ES-I3 (cell line): ENCODE data around the gene B9D1.
"Not testable (repeated sequence)": the region's sequence is repeated elsewhere in the genome, so short reads cannot be mapped to it uniquely, and the experiment has no call there.

Source experiments
- H3K36me3 ChIP-seq: 2 replicates; pipeline ENCODE4 v1.6.1; 2013; ENCODE audit warnings: mild to moderate bottlenecking, low read length, control low read depth, moderate library complexity; ENCODE audit not compliant: insufficient read depth
- H3K4me1 ChIP-seq: 2 replicates; pipeline ENCODE4 v1.6.1; 2013; ENCODE audit warnings: mild to moderate bottlenecking, control low read depth, low read length; ENCODE audit not compliant: insufficient read depth
- H3K9ac ChIP-seq: 2 replicates; pipeline ENCODE4 v1.6.1; 2013; ENCODE audit warnings: low read depth, mild to moderate bottlenecking, low read length, moderate library complexity
- H3K9me3 ChIP-seq: 2 replicates; pipeline ENCODE4 v1.6.1; 2013; ENCODE audit warnings: mild to moderate bottlenecking, low read length, moderate library complexity; ENCODE audit not compliant: control insufficient read depth, insufficient read depth

B9D1 gene

DNA sequence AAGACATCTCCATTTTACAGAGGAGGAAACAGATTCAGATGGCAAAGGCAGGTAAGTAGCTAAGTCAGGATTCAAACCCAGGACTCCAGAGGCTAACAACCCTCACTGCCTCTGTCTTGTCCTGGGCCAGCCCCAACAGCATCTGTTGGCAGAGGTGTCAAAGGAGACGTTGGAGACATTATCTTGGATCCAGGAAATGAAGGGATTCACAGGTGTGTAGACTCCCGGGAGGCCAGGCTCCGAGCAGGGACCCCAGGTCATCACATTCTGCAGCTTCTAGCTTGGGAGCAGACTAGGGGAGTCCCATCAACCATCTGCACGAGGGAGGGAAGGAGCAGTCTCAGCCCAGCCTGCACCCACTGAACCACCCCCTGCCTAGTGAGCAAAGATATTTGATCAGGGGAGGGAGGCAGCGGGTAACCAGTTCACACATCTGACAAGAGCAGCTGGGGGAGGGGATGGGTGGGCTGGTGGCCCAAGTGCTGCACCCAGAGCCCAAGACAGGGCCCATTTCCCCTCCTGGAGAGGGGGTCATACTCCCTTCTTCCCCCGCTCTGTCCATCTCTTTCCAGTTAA is 1.0 kb upstream of the B9D1 start:
- Histone ChIP-seq H3K9me3 (no peaks in the 10 kb centered on the region), H3K36me3 (no peaks in the 10 kb centered on the region), H3K4me1 (peaks cover 5% of the 10 kb centered on the region; the same call in 1 of the 2 replicates), H3K9ac (peak overlapping the region; percentile 80; the same call in 1 of the 2 replicates)

DNA sequence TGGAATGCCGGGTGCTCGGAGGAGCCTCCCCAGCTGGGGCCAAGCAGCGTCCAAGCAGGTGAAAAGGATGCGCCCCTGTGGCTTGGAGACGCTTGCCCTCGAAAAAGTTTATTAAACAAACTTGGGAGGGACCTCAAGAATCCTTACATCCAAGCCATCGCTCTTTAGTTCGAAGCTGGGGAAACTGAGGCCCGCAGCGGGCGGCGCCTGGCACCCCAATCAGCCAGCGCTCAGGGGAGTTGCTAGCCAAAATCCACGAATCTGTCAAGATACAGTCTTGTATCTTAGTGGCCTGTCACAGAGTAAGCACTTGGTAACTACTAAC is 553 bp upstream of the B9D1 start:
- H3K4me1 ChIP-seq, result peaks cover 5% of the 10 kb centered on the region; the same call in 1 of the 2 replicates
- no peaks in the 10 kb centered on the region for H3K36me3 ChIP-seq
- H3K9me3 ChIP-seq, result no peaks in the 10 kb centered on the region
- peak overlapping the region; percentile 80; the same call in 1 of the 2 replicates for H3K9ac ChIP-seq

DNA sequence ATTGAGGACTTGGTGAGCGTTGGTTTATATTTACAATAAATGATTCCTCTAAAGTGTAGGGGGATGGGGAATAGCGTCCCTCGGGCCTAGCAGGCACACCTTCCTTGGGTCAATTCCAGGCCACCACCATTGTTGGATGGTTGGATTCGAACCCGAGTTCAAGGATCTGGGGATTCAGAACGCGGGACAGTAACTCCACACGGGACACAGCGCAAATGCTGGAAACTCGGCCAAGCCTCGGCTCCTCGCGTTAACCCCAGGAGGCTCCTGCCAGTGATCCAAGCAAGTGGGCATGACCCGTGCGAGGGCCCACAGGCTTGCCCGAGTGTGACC is 613 bp downstream of the B9D1 start:
- Histone ChIP-seq H3K9me3 (no peaks in the 10 kb centered on the region), H3K9ac (peak overlapping the region; percentile 80; the same call in 1 of the 2 replicates), H3K36me3 (no peaks in the 10 kb centered on the region), H3K4me1 (peaks cover 5% of the 10 kb centered on the region; the same call in 1 of the 2 replicates)

DNA sequence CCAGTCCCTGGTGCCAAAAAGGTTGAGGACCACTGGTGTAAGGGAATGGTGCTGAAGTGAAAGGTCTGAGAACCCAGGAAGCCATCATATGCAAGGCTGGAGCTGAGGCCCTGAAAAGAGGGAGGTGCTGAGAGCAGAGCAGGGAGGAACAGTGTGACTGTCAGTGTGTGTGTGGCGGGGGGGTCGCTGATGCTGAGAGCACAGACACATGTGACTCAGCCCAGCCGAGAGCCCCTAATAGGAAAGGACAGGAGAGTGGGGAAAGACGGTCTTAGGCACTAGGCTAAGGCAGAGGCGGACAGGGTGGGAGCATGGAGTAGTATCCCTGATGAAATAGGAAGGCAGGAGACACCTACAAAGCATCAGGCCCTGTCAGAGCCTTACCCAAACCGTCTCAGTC is 1.2 kb downstream of the B9D1 start:
- Histone ChIP-seq H3K9me3 (no peaks in the 10 kb centered on the region), H3K4me1 (peaks cover 5% of the 10 kb centered on the region; the same call in 1 of the 2 replicates), H3K36me3 (no peaks in the 10 kb centered on the region), H3K9ac (no peak overlapping the region; the same call in 1 of the 2 replicates)

DNA sequence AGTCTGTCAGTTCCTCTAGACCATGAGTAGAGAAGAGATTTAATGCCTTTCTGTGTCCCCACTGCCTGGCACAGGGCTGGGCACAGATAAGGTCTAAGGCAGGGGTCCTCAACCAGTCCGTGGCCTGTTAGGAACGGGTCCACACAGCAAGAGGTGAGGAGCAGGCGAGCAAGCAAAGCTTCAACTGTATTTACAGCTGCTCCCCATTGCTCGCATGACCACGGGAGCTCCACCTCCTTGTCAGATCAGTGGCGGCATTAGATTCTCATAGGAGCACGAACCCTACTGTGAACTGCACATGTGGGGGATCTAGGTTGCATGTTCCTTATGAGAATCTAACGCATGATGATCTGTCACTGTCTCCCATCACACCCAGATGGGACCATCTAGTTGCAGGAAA is 1.8 kb downstream of the B9D1 start:
- Histone ChIP-seq H3K9me3 (no peaks in the 10 kb centered on the region), H3K4me1 (peaks cover 5% of the 10 kb centered on the region; the same call in 1 of the 2 replicates), H3K36me3 (no peaks in the 10 kb centered on the region), H3K9ac (no peak overlapping the region)

DNA sequence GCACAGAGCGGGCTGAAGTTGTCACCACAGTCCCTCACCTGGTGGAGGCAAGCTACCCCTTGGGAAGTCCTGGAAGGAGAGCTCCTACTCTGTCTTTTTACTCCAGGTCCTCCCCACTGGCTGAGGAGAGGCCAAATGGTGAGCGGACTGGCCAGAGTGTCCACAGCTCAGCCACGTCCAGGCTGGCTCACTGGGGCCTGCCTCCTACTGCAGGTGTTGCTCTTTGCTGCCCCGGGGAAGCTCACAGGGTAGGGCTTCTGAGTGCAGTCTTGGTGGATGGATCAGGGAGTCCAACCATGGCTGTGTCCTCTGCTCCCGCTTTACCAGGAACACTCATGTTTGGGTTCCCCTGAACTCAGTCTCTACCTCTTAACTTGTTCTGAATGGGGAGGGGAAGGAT is 2.7 kb downstream of the B9D1 start:
- Histone ChIP-seq H3K36me3 (no peaks in the 10 kb centered on the region), H3K9me3 (no peaks in the 10 kb centered on the region), H3K9ac (no peak overlapping the region), H3K4me1 (peaks cover 5% of the 10 kb centered on the region; the same call in 1 of the 2 replicates)

DNA sequence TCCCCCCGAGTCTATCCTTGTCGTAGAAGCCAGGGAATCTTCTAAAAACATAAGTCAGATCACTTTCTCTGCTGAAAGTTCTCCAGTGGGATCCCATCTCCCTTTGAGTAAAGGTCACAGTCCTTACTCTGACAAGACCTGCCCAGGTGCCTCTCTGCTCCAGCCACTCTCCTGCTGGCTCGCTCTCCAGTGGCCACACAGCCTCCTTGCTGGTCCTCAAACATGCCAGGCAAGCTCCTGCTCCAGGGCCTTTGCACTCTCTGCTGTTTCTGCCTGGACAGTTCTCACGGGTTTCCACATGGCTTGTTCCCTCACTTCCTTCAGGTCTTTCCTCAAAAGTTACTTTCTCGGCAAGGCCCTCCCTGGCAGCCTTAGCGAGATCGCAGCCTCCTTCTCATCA is 3.4 kb downstream of the B9D1 start:
- no peaks in the 10 kb centered on the region for H3K9me3 ChIP-seq
- H3K36me3 ChIP-seq, result no peaks in the 10 kb centered on the region
- peaks cover 5% of the 10 kb centered on the region; the same call in 1 of the 2 replicates for H3K4me1 ChIP-seq
- H3K9ac ChIP-seq, result no peak overlapping the region

DNA sequence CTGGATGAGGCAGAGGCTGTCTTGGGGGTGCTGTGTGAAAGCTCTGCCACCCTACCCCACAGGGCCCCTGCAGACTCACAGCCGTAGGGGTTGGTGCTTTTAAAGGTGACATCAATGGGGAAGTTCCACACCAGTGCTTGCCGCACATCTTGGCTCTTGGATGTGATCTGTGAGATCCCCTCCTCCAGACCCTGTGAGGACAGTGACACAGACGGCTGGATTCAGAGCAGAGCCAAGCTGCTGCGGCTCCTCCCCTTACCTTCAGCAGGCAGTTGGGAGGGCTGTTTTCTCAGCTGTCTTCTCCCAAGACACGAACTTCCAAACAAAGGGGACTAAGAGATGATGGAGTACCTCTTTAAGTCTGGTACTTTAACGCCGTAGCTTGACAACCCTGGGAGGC is 4.8 kb downstream of the B9D1 start:
- H3K36me3 ChIP-seq, result no peaks in the 10 kb centered on the region
- no peaks in the 10 kb centered on the region; the same call in 1 of the 2 replicates for H3K4me1 ChIP-seq
- no peak overlapping the region for H3K9ac ChIP-seq
- H3K9me3 ChIP-seq, result no peaks in the 10 kb centered on the region

DNA sequence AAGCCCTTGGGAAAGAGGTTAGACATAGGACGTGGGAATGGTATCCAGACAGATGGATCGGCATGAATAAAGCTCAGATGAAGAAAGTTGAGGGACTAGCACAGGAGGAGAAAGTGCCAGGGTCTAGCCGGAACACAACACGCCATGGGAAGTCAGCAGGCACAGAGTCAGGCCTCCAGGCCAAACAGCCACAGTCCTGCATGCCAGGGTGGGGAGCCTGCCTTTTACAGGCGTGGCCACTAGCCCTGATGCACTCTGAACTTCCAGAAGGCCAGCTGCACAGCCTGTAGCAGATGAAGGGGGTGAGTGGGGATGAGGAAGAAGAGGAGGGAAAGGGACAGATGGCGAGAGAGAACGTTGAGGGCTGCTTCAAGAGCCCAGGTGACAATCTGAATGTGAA is 5.2 kb downstream of the B9D1 start:
- H3K9me3 ChIP-seq, result no peaks in the 10 kb centered on the region
- H3K4me1 ChIP-seq, result no peaks in the 10 kb centered on the region; the same call in 1 of the 2 replicates
- H3K9ac ChIP-seq, result no peak overlapping the region
- H3K36me3 ChIP-seq, result no peaks in the 10 kb centered on the region

DNA sequence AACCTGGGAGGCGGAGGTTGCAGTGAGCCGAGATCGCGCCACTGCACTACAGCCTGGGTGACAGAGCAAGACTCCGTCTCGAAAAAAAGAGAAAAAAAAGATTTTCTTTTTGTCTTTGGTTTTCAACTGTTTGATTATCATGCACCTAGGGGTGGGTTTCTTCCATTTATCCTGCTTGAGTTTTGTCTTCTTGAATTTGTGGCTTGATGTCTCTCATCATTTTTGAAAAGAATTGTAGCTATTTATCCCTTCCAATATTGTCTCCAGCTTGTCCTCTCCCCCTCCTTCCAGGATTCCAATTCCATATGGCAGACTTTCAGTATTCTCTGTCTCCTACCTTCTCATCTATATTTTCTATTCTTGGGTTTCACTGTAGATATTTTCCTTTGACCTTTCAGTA is 7.8 kb downstream of the B9D1 start:
- Histone ChIP-seq H3K4me1 (no peaks in the 10 kb centered on the region; the same call in 1 of the 2 replicates), H3K9me3 (no peaks in the 10 kb centered on the region), H3K36me3 (no peaks in the 10 kb centered on the region), H3K9ac (no peak overlapping the region)

DNA sequence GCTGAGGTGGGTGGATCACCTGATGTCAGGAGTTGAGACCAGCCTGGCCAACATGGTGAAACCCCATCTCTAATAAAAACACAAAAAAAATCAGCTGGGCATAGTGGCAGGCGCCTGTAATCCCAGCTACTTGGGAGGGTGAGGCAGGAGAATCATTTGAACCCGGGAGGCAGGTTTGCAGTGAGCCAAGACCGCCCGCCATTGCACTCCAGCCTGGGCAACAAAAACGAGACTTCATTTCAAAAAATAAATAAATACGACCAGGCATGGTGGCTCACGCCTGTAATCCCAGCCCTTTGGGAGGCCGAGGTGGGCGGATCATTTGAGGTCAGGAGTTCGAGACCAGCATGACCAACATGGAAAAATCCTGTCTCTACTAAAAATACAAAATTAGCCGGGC is 9.1 kb downstream of the B9D1 start:
- H3K9me3 ChIP-seq, H3K9ac ChIP-seq, H3K4me1 ChIP-seq: not testable (repeated sequence)

DNA sequence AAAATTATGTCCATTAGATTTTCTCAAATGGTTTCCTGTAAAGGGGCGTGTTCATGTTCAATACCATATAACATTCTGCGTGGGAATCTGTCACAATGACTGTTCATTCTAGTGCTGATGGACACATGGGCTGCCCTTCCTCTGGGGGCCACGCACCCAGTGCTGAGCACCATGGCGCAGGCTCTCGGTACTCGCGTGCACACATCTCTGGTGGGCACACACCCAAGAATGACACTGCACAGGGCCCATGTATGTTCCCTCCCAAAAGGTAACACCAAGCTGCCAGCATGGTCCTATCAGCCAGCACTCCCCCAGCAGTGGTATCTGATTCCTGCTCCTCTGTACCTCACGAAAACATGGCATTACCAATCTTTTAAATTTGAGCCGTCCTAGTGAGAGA is 13.7 kb downstream of the B9D1 start:
- Histone ChIP-seq H3K36me3 (no peaks in the 10 kb centered on the region; the same call in 1 of the 2 replicates), H3K9ac (no peak overlapping the region), H3K4me1 (peaks cover 3% of the 10 kb centered on the region; the same call in 1 of the 2 replicates), H3K9me3 (no peaks in the 10 kb centered on the region)

More for the DNA sequence above, 9.1 kb downstream of the B9D1 start:
- H3K36me3 ChIP-seq, result not testable (repeated sequence)

DNA sequence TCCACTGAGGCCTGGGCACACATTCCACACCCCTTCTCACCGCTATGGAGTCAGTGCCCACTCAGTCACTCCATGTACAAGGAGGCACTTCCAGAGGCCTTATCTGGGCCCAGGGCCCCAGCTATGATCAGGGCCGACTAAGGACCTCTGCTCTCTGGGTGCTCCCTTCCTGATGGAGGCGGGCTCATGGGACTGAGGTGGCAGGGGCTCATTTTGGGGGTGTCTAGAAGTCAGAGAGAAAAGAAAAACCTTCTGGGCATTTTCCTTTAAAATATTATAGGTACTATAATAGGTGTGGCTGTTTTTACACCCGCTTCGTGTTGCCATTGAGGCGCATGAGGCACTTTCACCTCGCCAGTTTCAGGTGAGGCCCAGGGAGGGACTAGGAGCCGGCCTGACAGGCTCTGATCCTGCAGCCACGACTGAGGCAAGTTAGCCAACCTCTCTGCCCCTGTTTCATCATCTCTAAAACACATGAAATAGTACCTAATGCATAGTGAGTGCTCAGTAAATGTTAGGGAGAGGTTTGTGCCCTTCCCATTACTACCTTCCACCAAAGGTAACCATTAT is 14.4 kb downstream of the B9D1 start:
- Histone ChIP-seq H3K36me3 (no peaks in the 10 kb centered on the region; the same call in 1 of the 2 replicates), H3K9me3 (no peaks in the 10 kb centered on the region), H3K4me1 (peaks cover 4% of the 10 kb centered on the region; the same call in 1 of the 2 replicates), H3K9ac (no peak overlapping the region)

DNA sequence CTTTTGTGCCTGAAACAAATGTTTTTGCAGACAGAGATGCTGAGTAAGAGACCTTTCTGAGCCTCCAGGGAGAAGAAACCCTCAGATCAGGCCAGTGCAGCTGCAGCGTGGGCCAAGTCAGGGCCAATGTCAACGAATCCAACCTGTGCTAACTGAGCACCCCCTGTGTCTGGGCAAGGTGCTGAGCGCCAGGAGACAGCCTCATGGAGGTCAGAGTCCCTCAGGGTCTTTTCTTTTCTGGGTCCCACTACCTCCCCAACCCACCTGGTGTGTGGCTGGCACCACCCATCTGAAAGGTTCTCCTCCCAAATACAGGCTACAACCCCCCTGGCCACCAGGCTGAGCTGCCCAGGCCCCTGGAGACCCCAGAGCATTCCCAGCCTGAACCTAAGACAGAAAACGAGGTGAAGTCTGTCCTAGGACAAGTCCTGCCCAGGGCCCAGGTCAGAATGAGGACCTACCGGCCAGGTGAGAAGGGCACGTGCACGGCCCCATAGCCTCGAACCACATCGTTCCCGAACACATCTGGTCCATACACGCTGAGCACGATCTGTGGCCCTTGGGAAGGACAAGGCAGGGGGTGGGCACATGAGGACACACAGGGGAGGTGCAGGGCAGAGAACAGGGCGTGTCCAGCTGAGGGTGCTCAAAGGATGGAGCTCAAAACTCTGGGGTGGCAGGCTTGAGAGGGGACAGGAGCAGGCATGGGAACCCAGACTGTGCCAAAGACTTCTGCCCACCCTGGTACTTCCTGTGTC is 15.0 kb downstream of the B9D1 start:
- Histone ChIP-seq H3K9ac (no peak overlapping the region), H3K9me3 (no peaks in the 10 kb centered on the region), H3K4me1 (peaks cover 9% of the 10 kb centered on the region; the same call in 1 of the 2 replicates), H3K36me3 (no peaks in the 10 kb centered on the region; the same call in 1 of the 2 replicates)
